GM12878 (cell line): ENCODE data around the gene TESMIN. TPM values are rescaled to one million over a fixed set of nuclear protein-coding genes. Genes with fewer than 3 reads are reported as not detected.

ENCODE experiments used
- CBX5 ChIP-seq: sonication (generic); IDR thresholded peaks from 2 replicates; pipeline ENCODE4 v1.6.1; 2016; ENCODE audit warnings: low read depth, moderate library complexity, mild to moderate bottlenecking, inconsistent platforms
- CREB1 ChIP-seq: IDR thresholded peaks from 2 replicates; pipeline ENCODE4 v1.6.1; 2012; ENCODE audit warnings: low read depth, mild to moderate bottlenecking, inconsistent platforms
- IRF5 ChIP-seq: fragments of 450-650 bp; IDR thresholded peaks from 2 replicates; pipeline ENCODE4 v1.6.1; 2017; ENCODE audit warnings: borderline replicate concordance
- NFXL1 ChIP-seq: fragments of 450-650 bp; IDR thresholded peaks from 2 replicates; pipeline ENCODE4 v1.6.1; 2017; ENCODE audit warnings: antibody characterized with exemption, mild to moderate bottlenecking, borderline replicate concordance
- NR2F1 ChIP-seq: fragments of 450-650 bp; conservative IDR thresholded peaks from 2 replicates; pipeline ENCODE4 v1.6.1; 2017; ENCODE audit warnings: mild to moderate bottlenecking
- RELB ChIP-seq: fragments of 450-650 bp; IDR thresholded peaks from 2 replicates; pipeline ENCODE4 v1.6.1; 2017; ENCODE audit warnings: low read depth, mild to moderate bottlenecking, moderate library complexity
- SMAD5 ChIP-seq: IDR thresholded peaks from 2 replicates; pipeline ENCODE4 v1.6.1; 2016; ENCODE audit warnings: antibody characterized with exemption, low read depth
- WRNIP1 ChIP-seq: IDR thresholded peaks from 2 replicates; pipeline ENCODE4 v1.6.1; 2011; ENCODE audit warnings: low read depth, low read length, improper control_type of control experiment, borderline replicate concordance
- ZNF622 ChIP-seq: fragments of 450-650 bp; IDR thresholded peaks from 2 replicates; pipeline ENCODE4 v1.6.1; 2017; ENCODE audit warnings: mild to moderate bottlenecking, inconsistent platforms
- polyA plus RNA-seq, 11 experiments: library from polyadenylated mRNA; depleted of rRNA in 4 of 11; unstranded in 6 of 11; stranded (reverse) in 5 of 11; fragments of >200 nt; fragmentation: Nextera tagmentation in 4 of 11; fragmentation: Illumina TruSeq in 1 of 11; extraction: Ambion mirVana in 4 of 11; extraction: Trizol in 1 of 11; gene quantifications; 1 replicate in 1 of 11; 2 replicates in 10 of 11; pipeline versions ENCODE4 v1.2.1 to v1.2.3, GENCODE V29; 2011 to 2016; ENCODE audit warnings: inconsistent platforms in 2 of 11, missing spikeins in 2 of 11, low read depth in 1 of 11
- total RNA-seq, 4 experiments: library from RNA; depleted of rRNA in 3 of 4; stranded (reverse); fragments of >200 nt in 3 of 4; fragmentation: Illumina TruSeq in 1 of 4; extraction: Trizol in 1 of 4; gene quantifications; 2 replicates each; pipeline versions ENCODE4 v1.2.1 to v1.2.3, GENCODE V29; 2013 to 2021
- TF ChIP-seq, protein P1 (sequence below): IDR thresholded peaks from 2 replicates; pipeline ENCODE4 v1.6.1; 2012; ENCODE audit warnings: low read depth, low read length, improper control_type of control experiment

TESMIN gene
- total and polyA plus RNA-seq, 10 of the 15 experiments (the other 5 are each of a cell fraction or from before 2014, with no cell fraction given) = 0.31 to 3.4 (median 1.2) TPM; not detected in 1

GRCh38 chr11:68683536-68684384 is 67.6 kb downstream of the TESMIN start (continued):
- no peak for TF ChIP-seq IRF5
- TF ChIP-seq, protein P1, sequence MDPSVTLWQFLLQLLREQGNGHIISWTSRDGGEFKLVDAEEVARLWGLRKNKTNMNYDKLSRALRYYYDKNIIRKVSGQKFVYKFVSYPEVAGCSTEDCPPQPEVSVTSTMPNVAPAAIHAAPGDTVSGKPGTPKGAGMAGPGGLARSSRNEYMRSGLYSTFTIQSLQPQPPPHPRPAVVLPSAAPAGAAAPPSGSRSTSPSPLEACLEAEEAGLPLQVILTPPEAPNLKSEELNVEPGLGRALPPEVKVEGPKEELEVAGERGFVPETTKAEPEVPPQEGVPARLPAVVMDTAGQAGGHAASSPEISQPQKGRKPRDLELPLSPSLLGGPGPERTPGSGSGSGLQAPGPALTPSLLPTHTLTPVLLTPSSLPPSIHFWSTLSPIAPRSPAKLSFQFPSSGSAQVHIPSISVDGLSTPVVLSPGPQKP = no peak
- no peak for TF ChIP-seq WRNIP1
- no peak for TF ChIP-seq RELB
- no peak for TF ChIP-seq NR2F1
- TF ChIP-seq NFXL1 = no peak
- no peak for TF ChIP-seq CBX5
- no peak for TF ChIP-seq SMAD5
- TF ChIP-seq ZNF622 = no peak
- TF ChIP-seq CREB1 = no peak
